Endodermal cell (in vitro differentiated cells): Measurements from ENCODE around the gene NR2C1. TPM values are rescaled to one million over a fixed set of nuclear protein-coding genes. Genes with fewer than 3 reads are reported as not detected.
A peak's percentile ranks its signal among the peaks of the same experiment; 100 is the strongest.

ENCODE experiments used
- DNase-seq: peaks from one replicate; pipeline ENCODE4 v3.0.0-alpha.2; 2017
- H3K27ac ChIP-seq: 2 replicates; pipeline ENCODE4 v1.5.1; 2013; ENCODE audit warnings: mild to moderate bottlenecking, low read depth, low read length, moderate library complexity
- H3K27me3 ChIP-seq: 2 replicates; pipeline ENCODE4 v1.6.1; 2013; ENCODE audit warnings: mild to moderate bottlenecking, low read length, moderate library complexity; ENCODE audit not compliant: insufficient read depth, control insufficient read depth, poor library complexity, severe bottlenecking
- H3K36me3 ChIP-seq: 2 replicates; pipeline ENCODE4 v1.7.0; 2013; ENCODE audit warnings: mild to moderate bottlenecking, low read length, moderate library complexity; ENCODE audit not compliant: control insufficient read depth, insufficient read depth
- H3K4me1 ChIP-seq: one replicate; pipeline ENCODE4 v1.7.0; 2013; ENCODE audit warnings: low read length; ENCODE audit not compliant: control insufficient read depth, insufficient read depth
- H3K4me3 ChIP-seq: 2 replicates; pipeline ENCODE4 v1.5.1; 2013; ENCODE audit warnings: mild to moderate bottlenecking, low read length, moderate library complexity
- H3K9ac ChIP-seq: 2 replicates; pipeline ENCODE4 v1.6.1; 2013; ENCODE audit warnings: mild to moderate bottlenecking, low read length, moderate library complexity; ENCODE audit not compliant: poor library complexity, severe bottlenecking; ENCODE audit errors: extremely low read depth
- H3K9me3 ChIP-seq: 2 replicates; pipeline ENCODE4 v1.6.1; 2013; ENCODE audit warnings: mild to moderate bottlenecking, low read length, moderate library complexity; ENCODE audit not compliant: control insufficient read depth
- H3K27ac Mint-ChIP-seq: 2 replicates; pipeline ENCODE4 v1.8.0; 2020; ENCODE audit warnings: mixed read lengths
- H3K27me3 Mint-ChIP-seq: 2 replicates; pipeline ENCODE4 v1.8.0; 2021; ENCODE audit warnings: mild to moderate bottlenecking, mixed read lengths; ENCODE audit not compliant: insufficient read depth
- H3K36me3 Mint-ChIP-seq: 2 replicates; pipeline ENCODE4 v1.8.0; 2020; ENCODE audit warnings: low read depth, mixed read lengths
- H3K4me1 Mint-ChIP-seq: 2 replicates; pipeline ENCODE4 v1.8.0; 2020; ENCODE audit warnings: mixed read lengths
- H3K4me3 Mint-ChIP-seq: 2 replicates; pipeline ENCODE4 v1.8.0; 2020; ENCODE audit warnings: mild to moderate bottlenecking, moderate library complexity, mixed read lengths
- H3K9me3 Mint-ChIP-seq: 2 replicates; pipeline ENCODE4 v1.8.0; 2020; ENCODE audit warnings: mild to moderate bottlenecking, mixed read lengths
- WGBS, 2 experiments: methylation state at CpG; one replicate each; pipeline versions ENCODE4 v1.1.5 to v1.1.7; 2013; ENCODE audit warnings: missing lambda C conversion rate in 2 of 2, mixed read lengths in 1 of 2; ENCODE audit not compliant: insufficient coverage in 1 of 2, insufficient read length in 1 of 2; 5-methylcytosine and 5-hydroxymethylcytosine counted together
- total RNA-seq, 2 donors: library from RNA; stranded (reverse); fragmentation: NEBNext Ultra II Directional in 1 of 2; extraction: Animal tissue kit (Norgen Biotek cat#: 25700) in 1 of 2; gene quantifications; 2 replicates in 1 of 2; 3 replicates in 1 of 2; pipeline ENCODE4 v1.2.1, GENCODE V29; 2021
- TF ChIP-seq, protein P1 (sequence below): fragments of 200-600 bp; sonication (generic); conservative IDR thresholded peaks from 2 replicates; pipeline ENCODE4 v1.5.0; 2021; ENCODE audit warnings: antibody characterized with exemption, mild to moderate bottlenecking

NR2C1 gene
- total RNA-seq, 2 donors from 2014 or later = 66.9 to 82.0 TPM

DNA sequence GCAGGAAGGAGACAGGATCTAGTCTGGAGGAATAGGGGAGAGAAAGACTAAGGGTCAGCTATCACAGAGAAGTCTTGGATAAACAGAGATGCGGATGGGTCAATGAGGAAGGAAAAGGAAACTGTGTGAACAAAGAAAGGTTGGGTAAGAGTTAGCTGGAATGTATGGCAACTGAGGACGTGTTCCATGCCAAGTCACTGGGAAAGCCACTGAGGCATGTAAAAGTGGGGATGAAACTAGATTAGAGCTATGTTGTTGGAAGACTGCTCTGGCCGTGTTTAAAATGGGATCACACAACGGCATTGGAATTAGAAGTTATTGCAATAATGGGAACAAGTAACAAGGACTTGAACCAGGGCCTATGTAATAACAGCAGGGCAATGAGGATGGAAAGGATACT lies 3.9 kb upstream of the NR2C1 start:
- peak overlapping the region; percentile 11 for H3K27ac Mint-ChIP-seq
- no peaks in the 10 kb centered on the region for H3K4me1 ChIP-seq
- TF ChIP-seq, protein P1, sequence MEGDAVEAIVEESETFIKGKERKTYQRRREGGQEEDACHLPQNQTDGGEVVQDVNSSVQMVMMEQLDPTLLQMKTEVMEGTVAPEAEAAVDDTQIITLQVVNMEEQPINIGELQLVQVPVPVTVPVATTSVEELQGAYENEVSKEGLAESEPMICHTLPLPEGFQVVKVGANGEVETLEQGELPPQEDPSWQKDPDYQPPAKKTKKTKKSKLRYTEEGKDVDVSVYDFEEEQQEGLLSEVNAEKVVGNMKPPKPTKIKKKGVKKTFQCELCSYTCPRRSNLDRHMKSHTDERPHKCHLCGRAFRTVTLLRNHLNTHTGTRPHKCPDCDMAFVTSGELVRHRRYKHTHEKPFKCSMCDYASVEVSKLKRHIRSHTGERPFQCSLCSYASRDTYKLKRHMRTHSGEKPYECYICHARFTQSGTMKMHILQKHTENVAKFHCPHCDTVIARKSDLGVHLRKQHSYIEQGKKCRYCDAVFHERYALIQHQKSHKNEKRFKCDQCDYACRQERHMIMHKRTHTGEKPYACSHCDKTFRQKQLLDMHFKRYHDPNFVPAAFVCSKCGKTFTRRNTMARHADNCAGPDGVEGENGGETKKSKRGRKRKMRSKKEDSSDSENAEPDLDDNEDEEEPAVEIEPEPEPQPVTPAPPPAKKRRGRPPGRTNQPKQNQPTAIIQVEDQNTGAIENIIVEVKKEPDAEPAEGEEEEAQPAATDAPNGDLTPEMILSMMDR = no peak
- H3K9ac ChIP-seq = no peak overlapping the region
- H3K27me3 Mint-ChIP-seq = no peaks in the 10 kb centered on the region
- peaks cover 20% of the 10 kb centered on the region for H3K36me3 Mint-ChIP-seq
- H3K9me3 Mint-ChIP-seq = no peaks in the 10 kb centered on the region
- 93 to 95% methylated on average over 4 of the region's 4 CpGs for WGBS, 2 experiments
- no peak overlapping the region for H3K4me3 ChIP-seq
- no peak overlapping the region for H3K27ac ChIP-seq
- H3K4me3 Mint-ChIP-seq = no peak overlapping the region
- H3K36me3 ChIP-seq = peaks cover 37% of the 10 kb centered on the region
- H3K27me3 ChIP-seq = no peaks in the 10 kb centered on the region
- peaks cover 2% of the 10 kb centered on the region for H3K4me1 Mint-ChIP-seq
- no peaks in the 10 kb centered on the region for H3K9me3 ChIP-seq
- DNase-seq = no peak

DNA sequence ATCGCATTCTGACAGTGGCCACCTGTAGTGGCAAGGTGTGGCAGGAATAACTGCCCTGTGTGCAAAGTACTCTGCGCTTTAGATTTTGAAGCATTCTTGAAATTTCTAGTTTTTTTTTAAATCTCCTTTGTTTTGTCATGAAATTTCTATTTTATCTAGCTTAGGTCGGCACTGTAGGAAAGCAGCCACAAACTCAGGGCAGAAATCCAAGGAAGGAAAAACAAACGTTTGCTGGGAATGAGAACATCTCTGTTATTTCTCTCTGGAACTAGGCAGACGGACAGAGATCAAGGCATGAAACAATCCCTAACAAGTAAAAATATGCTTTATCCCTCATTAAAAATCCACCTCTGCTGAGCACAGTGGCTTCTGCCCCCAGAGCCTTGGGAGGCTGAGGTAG lies 1.3 kb upstream of the NR2C1 start:
- H3K27me3 Mint-ChIP-seq = no peaks in the 10 kb centered on the region
- peaks cover 2% of the 10 kb centered on the region for H3K4me1 Mint-ChIP-seq
- no peak overlapping the region for H3K4me3 Mint-ChIP-seq

DNA sequence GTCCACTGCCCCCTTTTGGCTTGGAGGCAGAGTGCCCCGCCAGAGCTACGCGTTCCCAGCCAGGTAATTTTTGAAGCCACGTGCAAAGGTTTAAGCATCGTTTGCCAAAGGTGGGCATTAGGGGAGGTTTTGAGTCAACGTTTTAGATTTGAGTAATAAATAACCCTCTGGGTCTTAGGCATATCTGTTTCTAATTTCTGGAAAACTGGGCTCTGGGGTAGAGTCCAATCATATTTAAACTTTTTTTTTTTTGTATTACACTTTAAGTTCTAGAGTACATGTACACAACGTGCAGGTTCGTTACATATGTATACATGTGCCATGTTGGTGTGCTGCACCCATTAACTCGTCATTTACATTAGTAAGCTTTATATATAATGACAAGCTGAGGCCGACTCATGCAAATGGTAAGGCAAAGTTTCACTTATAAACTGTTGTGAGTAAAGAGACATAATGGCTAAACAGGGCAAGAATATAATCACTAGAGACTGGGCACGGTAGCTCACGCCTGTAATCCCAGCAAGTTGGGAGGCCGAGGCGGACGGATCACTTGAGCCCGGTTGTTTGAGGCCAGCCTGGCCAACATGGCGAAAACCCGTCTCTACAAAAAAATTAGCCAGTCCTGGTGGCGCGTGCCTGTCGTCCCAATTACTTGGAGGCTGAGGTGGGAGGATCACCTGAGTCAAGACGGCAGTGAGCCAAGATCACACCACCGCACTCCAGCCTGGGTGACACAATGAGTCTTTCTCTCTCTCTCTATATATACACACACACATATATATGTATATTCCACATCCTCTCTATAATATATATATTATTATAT lies 491 bp upstream of the NR2C1 start:
- Mint-ChIP-seq H3K27ac (no peak overlapping the region), H3K4me3 (peak overlapping the region; percentile 91), H3K27me3 (no peaks in the 10 kb centered on the region), H3K4me1 (peaks cover 2% of the 10 kb centered on the region), H3K36me3 (peaks cover 8% of the 10 kb centered on the region), H3K9me3 (no peaks in the 10 kb centered on the region)
- TF ChIP-seq, protein P1 = peak; percentile 83
- Histone ChIP-seq H3K4me3 (peak overlapping the region; percentile 95), H3K27me3 (no peaks in the 10 kb centered on the region), H3K36me3 (peaks cover 21% of the 10 kb centered on the region), H3K9ac (no peak overlapping the region), H3K4me1 (no peaks in the 10 kb centered on the region), H3K9me3 (no peaks in the 10 kb centered on the region), H3K27ac (no peak overlapping the region)
- DNase-seq = peak; percentile 58
- WGBS, 2 experiments = 66 to 74% methylated on average over 17 to 23 of the region's 23 CpGs

More for the DNA sequence above, 1.3 kb upstream of the NR2C1 start:
- no peaks in the 10 kb centered on the region for H3K9me3 Mint-ChIP-seq
- Histone ChIP-seq H3K27me3 (no peaks in the 10 kb centered on the region), H3K36me3 (peaks cover 18% of the 10 kb centered on the region), H3K27ac (no peak overlapping the region), H3K9me3 (no peaks in the 10 kb centered on the region), H3K4me1 (no peaks in the 10 kb centered on the region), H3K4me3 (no peak overlapping the region), H3K9ac (no peak overlapping the region)
- 90 to 93% methylated on average over 4 to 5 of the region's 5 CpGs for WGBS, 2 experiments
- peaks cover 3% of the 10 kb centered on the region for H3K36me3 Mint-ChIP-seq
- TF ChIP-seq, protein P1 = no peak
- no peak overlapping the region for H3K27ac Mint-ChIP-seq
- DNase-seq = no peak
